PC-3 (cell line): Measurements from ENCODE around the gene CCDC201. TPM values are rescaled to one million over a fixed set of nuclear protein-coding genes. Genes with fewer than 3 reads are reported as not detected.

Experiments
- ATAC-seq: fragments of 200-7000 bp; cut with Tn5 transposase; 2 replicates; pipeline ENCODE4 v1.9.1; 2020; ENCODE audit warnings: mild to moderate bottlenecking, moderate library complexity
- BruUV-seq: library from RNA; stranded (reverse); fragments of 400-500 nt; replicated peaks from 2 replicates; lab custom pipeline; 2021; lab: Mats Ljungman, UMichigan
- CTCF ChIA-PET: fragments of 300-600 bp; sonication (Branson Sonifier 250); formaldehyde crosslinking; loops from one replicate; lab custom pipeline; 2022; ENCODE audit warnings: antibody characterized with exemption; lab: Charles Lee
- POLR2A ChIA-PET: fragments of 300-600 bp; sonication (Branson Sonifier 250); formaldehyde crosslinking; loops from one replicate; lab custom pipeline; 2022; ENCODE audit warnings: antibody characterized with exemption; ENCODE audit not compliant: unreplicated experiment; lab: Charles Lee
- DNase-seq: peaks from one replicate; pipeline ENCODE4 v3.0.0-alpha.2; 2015
- H2AFZ ChIP-seq: fragments of 300-600 bp; sonication (generic); 2 replicates; pipeline ENCODE4 v1.6.0; 2016; ENCODE audit warnings: antibody characterized with exemption, low read length
- H3F3A ChIP-seq: fragments of 300-600 bp; sonication (generic); one replicate; pipeline ENCODE4 v1.6.0; 2017; ENCODE audit warnings: antibody characterized with exemption, low read length, control low read depth, mild to moderate bottlenecking; ENCODE audit not compliant: unreplicated experiment
- H3K27ac ChIP-seq: fragments of 300-600 bp; sonication (generic); 2 replicates; pipeline ENCODE4 v1.5.1; 2016; ENCODE audit warnings: mild to moderate bottlenecking, low read length
- H3K27me3 ChIP-seq: fragments of 300-600 bp; sonication (generic); 2 replicates; pipeline ENCODE4 v1.6.1; 2016; ENCODE audit warnings: low read length, mixed read lengths
- H3K36me3 ChIP-seq: fragments of 300-600 bp; sonication (generic); 2 replicates; pipeline ENCODE4 v1.6.1; 2016; ENCODE audit warnings: low read depth, mixed run types, low read length, mixed read lengths
- H3K4me1 ChIP-seq: fragments of 300-600 bp; sonication (generic); 2 replicates; pipeline ENCODE4 v1.5.1; 2016; ENCODE audit warnings: low read length; ENCODE audit not compliant: insufficient read depth
- H3K4me2 ChIP-seq: fragments of 300-600 bp; sonication (generic); 2 replicates; pipeline ENCODE4 v1.6.0; 2016; ENCODE audit warnings: low read length
- H3K4me3 ChIP-seq: fragments of 300-600 bp; sonication (generic); 2 replicates; pipeline ENCODE4 v1.5.1; 2016; ENCODE audit warnings: mild to moderate bottlenecking, low read length, mixed read lengths
- H3K79me2 ChIP-seq: fragments of 300-600 bp; sonication (generic); 2 replicates; pipeline ENCODE4 v1.6.1; 2017; ENCODE audit warnings: low read length, mixed read lengths
- H3K9ac ChIP-seq: fragments of 300-600 bp; sonication (generic); 2 replicates; pipeline ENCODE4 v1.6.0; 2016; ENCODE audit warnings: mild to moderate bottlenecking, low read length
- H3K9me2 ChIP-seq: fragments of 300-600 bp; sonication (generic); replicated peaks from 2 replicates; pipeline ENCODE4 v1.6.1; 2016; ENCODE audit warnings: mixed run types, low read length, mixed read lengths
- H3K9me3 ChIP-seq: fragments of 300-600 bp; sonication (generic); 2 replicates; pipeline ENCODE4 v1.6.1; 2016; ENCODE audit warnings: low read length, mixed read lengths
- H4K20me1 ChIP-seq: fragments of 300-600 bp; sonication (generic); 2 replicates; pipeline ENCODE4 v1.6.1; 2016; ENCODE audit warnings: low read length, mixed read lengths
- CTCF ChIP-seq: fragments of 300-600 bp; sonication (generic); conservative IDR thresholded peaks from 2 replicates; pipeline ENCODE4 v1.5.1; 2017; ENCODE audit warnings: antibody characterized with exemption, low read depth, mild to moderate bottlenecking, low read length
- EZH2 ChIP-seq: fragments of 300-600 bp; sonication (generic); IDR thresholded peaks from one replicate; pipeline ENCODE4 v1.6.1; 2017; ENCODE audit warnings: antibody characterized with exemption, mild to moderate bottlenecking, low read length; ENCODE audit not compliant: unreplicated experiment
- EZH2phosphoT487 ChIP-seq: fragments of 300-600 bp; sonication (generic); IDR thresholded peaks from 2 replicates; pipeline ENCODE4 v1.6.1; 2018; ENCODE audit warnings: mild to moderate bottlenecking, antibody characterized with exemption, low read length, borderline replicate concordance
- intact Hi-C: fragments of 100-400 bp; cut with micrococcal nuclease; formaldehyde crosslinking; loops from 2 replicates; pipeline ENCODE4 v1.9.0; 2023
- total RNA-seq: library from RNA; depleted of rRNA; stranded (reverse); fragments of >200 nt; gene quantifications from 2 replicates; pipeline ENCODE4 v1.2.3, GENCODE V29; 2014

Gene CCDC201
- total RNA-seq, 1 experiment from 2014 or later = 0.11 TPM

GRCh38 chr7:45892407-45893035, 19.6 kb upstream of the CCDC201 start:
- H4K20me1 ChIP-seq = no peaks in the 10 kb centered on the region
- H3K4me2 ChIP-seq = no peak overlapping the region
- no peak overlapping the region for H3K9ac ChIP-seq
- intact Hi-C loops = no loop called here
- BruUV-seq = no TSS peak
- 0 out of 2 replicates have a peak, but pooled peaks cover 5% of the 10 kb centered on the region for H3K79me2 ChIP-seq
- peaks cover 10% of the 10 kb centered on the region for H3K4me1 ChIP-seq
- no peaks in the 10 kb centered on the region for H3K36me3 ChIP-seq
- H3K4me3 ChIP-seq = no peak overlapping the region
- POLR2A ChIA-PET = no interaction called here
- H3K9me2 ChIP-seq = no peaks in the 10 kb centered on the region
- H3K9me3 ChIP-seq = no peaks in the 10 kb centered on the region
- H3F3A ChIP-seq = no peaks in the 10 kb centered on the region
- no peak overlapping the region for H2AFZ ChIP-seq
- H3K27me3 ChIP-seq = no peaks in the 10 kb centered on the region
- ATAC-seq = no peak
- no peak overlapping the region for H3K27ac ChIP-seq
- CTCF ChIA-PET = no interaction called here
- no peak for DNase-seq
- no peak for TF ChIP-seq EZH2phosphoT487
- no peak for TF ChIP-seq CTCF
- TF ChIP-seq EZH2 = no peak

GRCh38 chr7:45891462-45892402, 18.9 kb upstream of the CCDC201 start:
- CTCF ChIA-PET = interaction anchor here (0.5 kb wide), 1 partner anchor 804 kb away, joined by 4 read pairs; no protein-coding TSS in a partner anchor
- no peak overlapping the region for H3K27ac ChIP-seq
- H3K79me2 ChIP-seq = 0 out of 2 replicates have a peak, but pooled peaks cover 5% of the 10 kb centered on the region
- BruUV-seq = no TSS peak
- no peak for ATAC-seq
- H4K20me1 ChIP-seq = no peaks in the 10 kb centered on the region
- DNase-seq = no peak
- H3F3A ChIP-seq = no peaks in the 10 kb centered on the region
- H3K9ac ChIP-seq = no peak overlapping the region
- peaks cover 18% of the 10 kb centered on the region for H3K4me1 ChIP-seq
- intact Hi-C loops = loop anchor here (1.0 to 2.0 kb wide), 3 partner anchors 25 to 1363 kb away; no protein-coding TSS in a partner anchor
- TF ChIP-seq EZH2phosphoT487 (no peak), EZH2 (no peak), CTCF (no peak)
- H3K9me2 ChIP-seq = no peaks in the 10 kb centered on the region
- POLR2A ChIA-PET = no interaction called here
- H3K36me3 ChIP-seq = no peaks in the 10 kb centered on the region
- H3K27me3 ChIP-seq = no peaks in the 10 kb centered on the region
- no peak overlapping the region for H3K4me2 ChIP-seq
- H3K4me3 ChIP-seq = no peak overlapping the region
- H2AFZ ChIP-seq = no peak overlapping the region
- no peaks in the 10 kb centered on the region for H3K9me3 ChIP-seq
